A549 (cell line): ENCODE data around the gene PXDC1. TPM values are rescaled to one million over a fixed set of nuclear protein-coding genes. Genes with fewer than 3 reads are reported as not detected.
A peak's percentile ranks its signal among the peaks of the same experiment; 100 is the strongest.

ENCODE experiments used
- ATAC-seq, 2 experiments: fragments of 200-7000 bp in 1 of 2; fragments of >200 bp in 1 of 2; cut with Nextera tagmentation in 1 of 2; cut with Tn5 transposase in 1 of 2; 3 replicates each; pipeline versions ENCODE4 v1.8.0 to v1.9.1; 2018 to 2020; ENCODE audit warnings: mild to moderate bottlenecking in 1 of 2, moderate library complexity in 1 of 2
- CTCF ChIA-PET: fragments of 300-600 bp; sonication (Branson Sonifier 250); formaldehyde crosslinking; extraction: SDS; loops from one replicate; lab custom pipeline; 2021; ENCODE audit warnings: antibody characterized with exemption, inconsistent platforms; lab: Yijun Ruan, JAX
- POLR2A ChIA-PET: fragments of 350-600 bp; formaldehyde crosslinking; extraction: SDS; loops from one replicate; lab custom pipeline; 2021; ENCODE audit warnings: antibody characterized with exemption, inconsistent platforms; lab: Yijun Ruan, JAX
- DNase-seq, 2 experiments: peaks; one replicate each; pipeline versions ENCODE4 v3.0.0 to v3.0.0-alpha.2; 2011 to 2016; ENCODE audit warnings: low read depth in 1 of 2, low spot score in 1 of 2
- FAIRE-seq: peaks from 2 replicates; lab custom pipeline; 2011; peaks lifted over from hg19 to GRCh38; lab: Jason Lieb, UNC
- H3K27ac ChIP-seq, 2 experiments: fragments of >200 bp; sonication (Bioruptor Twin); formaldehyde crosslinking; 3 replicates each; pipeline ENCODE4 v1.5.1; 2016 to 2017
- H3K4me1 ChIP-seq: fragments of >200 bp; sonication (Bioruptor Twin); formaldehyde crosslinking; 3 replicates; pipeline ENCODE4 v1.6.1; 2016
- H3K4me2 ChIP-seq: fragments of >200 bp; sonication (Bioruptor Twin); formaldehyde crosslinking; 3 replicates; pipeline ENCODE4 v1.6.1; 2016
- H3K4me3 ChIP-seq: fragments of >200 bp; sonication (Bioruptor Twin); formaldehyde crosslinking; 3 replicates; pipeline ENCODE4 v1.5.1; 2016
- H3K9me3 ChIP-seq: fragments of >200 bp; sonication (Bioruptor Twin); formaldehyde crosslinking; 3 replicates; pipeline ENCODE4 v1.6.1; 2016
- CHD2 ChIP-seq: fragments of 150-350 bp; IDR thresholded peaks from 2 replicates; pipeline ENCODE4 v1.6.1; 2014; ENCODE audit warnings: low read length; ENCODE audit not compliant: partially characterized antibody
- CTCF ChIP-seq: fragments of >200 bp; sonication (Bioruptor Twin); formaldehyde crosslinking; IDR thresholded peaks from 3 replicates; pipeline ENCODE4 v1.5.1; 2016
- ELK1 ChIP-seq: fragments of 150-350 bp; IDR thresholded peaks from 2 replicates; pipeline ENCODE4 v1.6.1; 2014; ENCODE audit warnings: low read depth, mild to moderate bottlenecking, low read length
- FOSB ChIP-seq: fragments of 250-450 bp; sonication (Bioruptor Pico); IDR thresholded peaks from 2 replicates; pipeline ENCODE4 v1.5.0; 2020; ENCODE audit warnings: mild to moderate bottlenecking, moderate library complexity
- FOSL2 ChIP-seq, 2 experiments: fragments of 450-650 bp in 1 of 2; fragments of >200 bp in 1 of 2; sonication (Bioruptor Twin) in 1 of 2; formaldehyde crosslinking; IDR thresholded peaks; 2 replicates each; pipeline versions ENCODE4 v1.5.0 to v1.6.1; 2016 to 2020; ENCODE audit warnings: mild to moderate bottlenecking in 1 of 2, moderate library complexity in 1 of 2
- HDAC2 ChIP-seq: fragments of 200-600 bp; sonication (generic); IDR thresholded peaks from 2 replicates; pipeline ENCODE4 v1.6.1; 2016
- HES2 ChIP-seq: fragments of >200 bp; sonication (Bioruptor Twin); formaldehyde crosslinking; IDR thresholded peaks from 2 replicates; pipeline ENCODE4 v1.6.1; 2016
- HEYL ChIP-seq: fragments of 250-450 bp; sonication (Bioruptor Pico); IDR thresholded peaks from 2 replicates; pipeline ENCODE4 v1.8.0; 2021; ENCODE audit warnings: mild to moderate bottlenecking, moderate library complexity
- HOXA7 ChIP-seq: fragments of 250-450 bp; sonication (Bioruptor Pico); IDR thresholded peaks from 2 replicates; pipeline ENCODE4 v1.5.0; 2020; ENCODE audit warnings: mild to moderate bottlenecking, moderate library complexity
- KDM1A ChIP-seq: fragments of 200-600 bp; sonication (generic); IDR thresholded peaks from 2 replicates; pipeline ENCODE4 v1.6.1; 2016; ENCODE audit warnings: low read depth, mild to moderate bottlenecking
- MAX ChIP-seq: IDR thresholded peaks from 2 replicates; pipeline ENCODE4 v1.6.1; 2012
- MYC ChIP-seq: IDR thresholded peaks from 2 replicates; pipeline ENCODE4 v1.6.1; 2012; ENCODE audit warnings: mild to moderate bottlenecking, inconsistent platforms, low read length, improper control_type of control experiment, borderline replicate concordance
- NFE2L2 ChIP-seq: fragments of 150-350 bp; conservative IDR thresholded peaks from 2 replicates; pipeline ENCODE4 v1.6.1; 2014; ENCODE audit warnings: low read length
- POLR2AphosphoS2 ChIP-seq: conservative IDR thresholded peaks from 2 replicates; pipeline ENCODE4 v1.6.1; 2012; ENCODE audit warnings: low read length, improper control_type of control experiment, inconsistent platforms
- RAD21 ChIP-seq, 2 experiments: fragments of >200 bp in 1 of 2; sonication (Bioruptor Twin) in 1 of 2; formaldehyde crosslinking in 1 of 2; IDR thresholded peaks in 1 of 2; conservative IDR thresholded peaks in 1 of 2; 2 replicates in 1 of 2; 3 replicates in 1 of 2; pipeline ENCODE4 v1.6.1; 2012 to 2018; ENCODE audit warnings: inconsistent platforms in 1 of 2
- RFX5 ChIP-seq: fragments of 450-650 bp; IDR thresholded peaks from 2 replicates; pipeline ENCODE4 v1.7.1; 2014; ENCODE audit warnings: antibody characterized with exemption, mild to moderate bottlenecking, moderate library complexity
- ZFP36 ChIP-seq: fragments of 450-650 bp; IDR thresholded peaks from 2 replicates; pipeline ENCODE4 v1.6.1; 2014; ENCODE audit warnings: borderline replicate concordance; ENCODE audit not compliant: partially characterized antibody
- ZNF302 ChIP-seq: fragments of 250-450 bp; sonication (Bioruptor Pico); IDR thresholded peaks from 2 replicates; pipeline ENCODE4 v1.9.0; 2021; ENCODE audit warnings: inconsistent platforms, mild to moderate bottlenecking, moderate library complexity
- WGBS: methylation state at CpG from one replicate; pipeline ENCODE4 v1.1.6; 2017; ENCODE audit errors: missing lambda C conversion rate; 5-methylcytosine and 5-hydroxymethylcytosine counted together
- polyA plus RNA-seq, 4 experiments: library from polyadenylated mRNA; depleted of rRNA in 3 of 4; stranded (reverse); fragments of >200 nt; fragmentation: RNase III in 1 of 4; extraction: RNeasy Plus Mini Kit Qiagen cat#74134 plus additional on column Dnase treatment in 1 of 4; gene quantifications; 2 replicates in 3 of 4; 3 replicates in 1 of 4; pipeline ENCODE4 v1.2.3, GENCODE V29; 2011 to 2017

The PXDC1 gene
- polyA plus RNA-seq, 2 of the 4 experiments (the other 2 are of a cell fraction): 2.5 to 6.6 TPM

GRCh38 chr6:3788408-3789017, 37.0 kb upstream of the PXDC1 start:
- ChIA-PET POLR2A (interaction anchor here (1.0 kb wide), 1 partner anchor 230 kb away, joined by 3 read pairs; no protein-coding TSS in a partner anchor), CTCF (interaction anchor here (1.8 kb wide), 1 partner anchor 40 kb away, joined by 5 read pairs; no protein-coding TSS in a partner anchor)
- peaks cover 19% of the 10 kb centered on the region; the same call in 2 of the 3 replicates for H3K4me1 ChIP-seq
- TF ChIP-seq HES2 (no peak), FOSB (CRISPR knock-in tag) (no peak), NFE2L2 (no peak), FOSL2 (IDR thresholded peaks at IDR 0.05) (no peak), FOSL2 (CRISPR knock-in tag; IDR thresholded peaks at IDR 0.05) (no peak), MAX (no peak), POLR2AphosphoS2 (no peak), CHD2 (no peak), HEYL (CRISPR knock-in tag) (no peak), ELK1 (no peak), HOXA7 (CRISPR knock-in tag) (no peak), ZFP36 (no peak), CTCF (no peak)
- no peak for ATAC-seq
- no peak for DNase-seq
- no peaks in the 10 kb centered on the region for H3K9me3 ChIP-seq
- 86% methylated on average over 12 of the region's 12 CpGs for WGBS
- FAIRE-seq: no peak
- H3K27ac ChIP-seq: peak overlapping the region in 1 of 2 experiments; percentile 57; a peak in 2 of 6 replicates
- H3K4me2 ChIP-seq: no peak overlapping the region
- H3K4me3 ChIP-seq: no peak overlapping the region

- no peak for DNase-seq
- no peak overlapping the region for H3K4me2 ChIP-seq
- no peak overlapping the region for H3K4me3 ChIP-seq
- H3K9me3 ChIP-seq: no peaks in the 10 kb centered on the region
- FAIRE-seq: no peak
- ATAC-seq: no peak
- no peak overlapping the region for H3K27ac ChIP-seq
- CTCF ChIA-PET: interaction anchor here (0.5 kb wide), 1 partner anchor 659 kb away, joined by 3 read pairs; no protein-coding TSS in a partner anchor
- peaks cover 19% of the 10 kb centered on the region; the same call in 2 of the 3 replicates for H3K4me1 ChIP-seq
- 88% methylated on average over 4 of the region's 4 CpGs for WGBS
- POLR2A ChIA-PET: no interaction called here
- TF ChIP-seq KDM1A: no peak
- no peak for TF ChIP-seq RFX5
- TF ChIP-seq RAD21 (conservative IDR thresholded peaks at IDR 0.05 in 1 of 2, IDR thresholded peaks at IDR 0.05 in 1 of 2): no peak
- TF ChIP-seq HES2: no peak
- TF ChIP-seq HDAC2: no peak
- TF ChIP-seq ZNF302 (CRISPR knock-in tag): no peak
- TF ChIP-seq MYC: no peak
- TF ChIP-seq MAX: no peak
- no peak for TF ChIP-seq CTCF
- TF ChIP-seq, all 56 proteins: peak for 0
Observed at GRCh38 chr6:3786141-3786540, 34.6 kb upstream of the PXDC1 start.
